ENCODE results near the gene B3GNT2. TPM values are rescaled to one million over a fixed set of nuclear protein-coding genes. Genes with fewer than 3 reads are reported as not detected.
"Not testable (repeated sequence)": the region's sequence is repeated elsewhere in the genome, so short reads cannot be mapped to it uniquely, and the experiment has no call there.

B3GNT2 gene
- total and polyA plus RNA-seq, 2 donors from 2014 or later = 17.5 to 35.0 TPM

DNA sequence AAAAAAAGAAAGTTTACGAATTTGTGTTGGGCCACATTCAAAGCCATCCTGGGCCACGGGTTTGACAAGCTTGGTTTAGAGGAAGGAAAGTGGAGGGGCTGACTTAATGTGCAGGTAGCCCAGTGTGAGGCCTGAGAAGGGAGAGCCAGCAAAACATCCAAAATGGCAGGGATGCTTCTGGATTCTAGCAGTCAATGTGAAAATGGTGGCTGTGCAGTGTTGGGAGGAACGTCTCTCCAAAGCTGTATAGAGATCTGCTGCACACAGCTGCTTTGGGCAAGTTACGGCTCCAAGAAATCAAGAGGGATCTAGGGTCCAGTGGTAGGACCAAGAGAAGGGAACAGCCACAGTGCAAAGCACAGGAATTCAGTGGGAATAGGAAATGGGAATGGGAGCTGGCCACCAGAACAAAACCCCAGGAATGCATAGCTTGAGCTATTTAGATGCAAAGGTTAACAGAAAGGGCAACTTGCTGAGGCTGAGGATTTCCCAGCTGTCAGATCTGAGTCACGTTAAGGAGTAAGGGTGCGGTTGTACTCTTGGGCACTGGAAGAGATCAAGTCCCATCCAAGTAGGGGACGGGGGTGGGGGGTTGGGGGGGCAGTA, 70.6 kb downstream of the B3GNT2 start:
- Histone ChIP-seq H3K9ac (ENCODE audit: low read length in 3 of 3) (no peak overlapping the region), H3K9me3 (ENCODE audit: control insufficient read depth in 2 of 3, insufficient read depth in 1 of 3, low read length in 3 of 3) (no peaks in the 10 kb centered on the region), H3K4me3 (ENCODE audit: low read length in 3 of 3) (no peak overlapping the region), H3K4me1 (ENCODE audit: control insufficient read depth in 2 of 3, insufficient read depth in 2 of 3, low read depth in 1 of 3, low read length in 3 of 3) (no peaks in the 10 kb centered on the region), H3K27ac (ENCODE audit: low read depth in 2 of 2, low read length in 2 of 2) (no peak overlapping the region), H3K36me3 (ENCODE audit: control insufficient read depth in 2 of 3, insufficient read depth in 3 of 3, low read length in 3 of 3) (no peaks in the 10 kb centered on the region), H3K27me3 (ENCODE audit: control insufficient read depth, insufficient read depth, low read length) (no peaks in the 10 kb centered on the region)
- TF ChIP-seq, protein P1, sequence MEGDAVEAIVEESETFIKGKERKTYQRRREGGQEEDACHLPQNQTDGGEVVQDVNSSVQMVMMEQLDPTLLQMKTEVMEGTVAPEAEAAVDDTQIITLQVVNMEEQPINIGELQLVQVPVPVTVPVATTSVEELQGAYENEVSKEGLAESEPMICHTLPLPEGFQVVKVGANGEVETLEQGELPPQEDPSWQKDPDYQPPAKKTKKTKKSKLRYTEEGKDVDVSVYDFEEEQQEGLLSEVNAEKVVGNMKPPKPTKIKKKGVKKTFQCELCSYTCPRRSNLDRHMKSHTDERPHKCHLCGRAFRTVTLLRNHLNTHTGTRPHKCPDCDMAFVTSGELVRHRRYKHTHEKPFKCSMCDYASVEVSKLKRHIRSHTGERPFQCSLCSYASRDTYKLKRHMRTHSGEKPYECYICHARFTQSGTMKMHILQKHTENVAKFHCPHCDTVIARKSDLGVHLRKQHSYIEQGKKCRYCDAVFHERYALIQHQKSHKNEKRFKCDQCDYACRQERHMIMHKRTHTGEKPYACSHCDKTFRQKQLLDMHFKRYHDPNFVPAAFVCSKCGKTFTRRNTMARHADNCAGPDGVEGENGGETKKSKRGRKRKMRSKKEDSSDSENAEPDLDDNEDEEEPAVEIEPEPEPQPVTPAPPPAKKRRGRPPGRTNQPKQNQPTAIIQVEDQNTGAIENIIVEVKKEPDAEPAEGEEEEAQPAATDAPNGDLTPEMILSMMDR (IDR thresholded peaks at IDR 0.05; ENCODE audit: borderline replicate concordance, extremely low read depth, insufficient read depth) = no peak
- intact Hi-C loops (cut with DNase I) = no loop called here
- FAIRE-seq (no peak), DNase-seq (peak in 2 of 5 donors; percentile 7 to 24)

DNA sequence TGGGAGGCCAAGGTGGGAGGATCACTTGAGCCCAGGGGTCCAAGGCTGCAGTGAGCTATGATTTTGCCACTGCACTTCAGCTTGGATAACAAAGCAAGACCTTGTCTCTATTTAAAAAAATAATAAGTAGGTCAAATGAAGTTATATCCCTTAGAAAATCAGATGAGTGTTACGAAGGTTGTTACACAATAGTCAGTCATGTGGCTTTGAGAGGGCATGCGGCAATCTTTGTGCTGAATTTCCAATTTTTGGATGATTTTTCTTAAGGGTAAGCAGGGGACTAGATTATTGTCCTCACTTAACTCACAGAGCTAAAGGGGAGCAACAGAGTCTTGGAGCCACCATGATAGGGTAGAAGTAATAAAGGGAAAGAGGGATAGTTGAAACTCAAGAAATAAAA, 71.8 kb downstream of the B3GNT2 start:
- no peak for FAIRE-seq
- no peak for DNase-seq
- Histone ChIP-seq H3K27ac (ENCODE audit: low read depth in 2 of 2, low read length in 2 of 2) (no peak overlapping the region), H3K9ac (ENCODE audit: low read length in 3 of 3) (no peak overlapping the region), H3K36me3 (ENCODE audit: control insufficient read depth in 2 of 3, insufficient read depth in 3 of 3, low read length in 3 of 3) (no peaks in the 10 kb centered on the region), H3K27me3 (ENCODE audit: control insufficient read depth, insufficient read depth, low read length) (no peaks in the 10 kb centered on the region), H3K4me3 (ENCODE audit: low read length in 3 of 3) (no peak overlapping the region), H3K9me3 (ENCODE audit: control insufficient read depth in 2 of 3, insufficient read depth in 1 of 3, low read length in 3 of 3) (no peaks in the 10 kb centered on the region), H3K4me1 (ENCODE audit: control insufficient read depth in 2 of 3, insufficient read depth in 2 of 3, low read depth in 1 of 3, low read length in 3 of 3) (no peaks in the 10 kb centered on the region)
- TF ChIP-seq, protein P1 (IDR thresholded peaks at IDR 0.05; ENCODE audit: borderline replicate concordance, extremely low read depth, insufficient read depth) = no peak
- intact Hi-C loops (cut with DNase I) = no loop called here

DNA sequence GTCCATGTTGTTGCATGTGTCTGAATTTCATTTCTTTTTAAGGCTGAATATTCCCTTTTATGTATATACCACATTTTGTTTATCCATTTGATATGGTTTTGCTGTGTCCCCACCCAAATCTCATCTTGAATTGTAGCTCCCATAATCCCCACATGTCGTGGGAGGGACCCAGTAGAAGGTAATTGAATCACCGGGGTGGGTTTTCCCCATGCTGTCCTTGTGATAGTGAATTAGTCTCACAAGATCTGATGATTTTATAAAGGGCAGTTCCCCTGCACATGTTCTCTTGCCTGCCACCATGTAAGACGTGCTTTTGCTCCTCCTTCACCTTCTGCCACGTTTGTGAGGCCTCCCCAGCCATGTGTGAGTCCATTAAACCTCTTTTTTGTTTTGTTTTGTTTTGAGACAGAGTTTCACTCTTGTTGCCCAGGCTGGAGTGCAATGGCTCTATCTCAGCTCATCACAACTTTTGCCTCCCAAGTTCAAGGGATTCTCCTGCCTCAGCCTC, 72.8 kb downstream of the B3GNT2 start:
- H3K4me1 ChIP-seq (ENCODE audit: control insufficient read depth in 2 of 3, insufficient read depth in 2 of 3, low read depth in 1 of 3, low read length in 3 of 3); H3K27ac ChIP-seq (ENCODE audit: low read depth in 2 of 2, low read length in 2 of 2); H3K9me3 ChIP-seq (ENCODE audit: control insufficient read depth in 2 of 3, insufficient read depth in 1 of 3, low read length in 3 of 3); H3K9ac ChIP-seq (ENCODE audit: low read length in 3 of 3); FAIRE-seq; intact Hi-C loops (cut with DNase I); H3K36me3 ChIP-seq (ENCODE audit: control insufficient read depth in 2 of 3, insufficient read depth in 3 of 3, low read length in 3 of 3); H3K27me3 ChIP-seq (ENCODE audit: control insufficient read depth, insufficient read depth, low read length); H3K4me3 ChIP-seq (ENCODE audit: low read length in 3 of 3); DNase-seq: not testable (repeated sequence)

DNA sequence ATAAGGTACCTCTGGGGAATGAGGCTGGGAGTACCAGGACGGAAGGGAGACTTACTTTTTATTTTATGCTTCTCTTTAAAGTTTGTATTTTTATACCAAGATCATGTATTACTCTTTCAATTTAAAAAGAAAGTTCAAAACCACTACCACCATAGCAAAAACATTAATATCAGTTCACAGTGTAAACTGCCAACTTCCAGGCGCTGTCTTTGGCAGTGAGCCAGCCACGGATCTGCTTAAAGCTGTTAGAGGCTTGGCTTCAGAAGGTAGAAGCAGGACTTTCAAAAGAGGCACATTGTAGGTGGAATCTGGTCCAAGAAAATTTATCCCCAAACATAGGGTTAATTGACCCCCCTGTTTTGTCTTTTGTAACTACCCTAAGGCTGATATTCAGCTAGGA, 74.8 kb downstream of the B3GNT2 start:
- Histone ChIP-seq H3K4me3 (ENCODE audit: low read length in 3 of 3) (no peak overlapping the region), H3K4me1 (ENCODE audit: control insufficient read depth in 2 of 3, insufficient read depth in 2 of 3, low read depth in 1 of 3, low read length in 3 of 3) (no peaks in the 10 kb centered on the region), H3K36me3 (ENCODE audit: control insufficient read depth in 2 of 3, insufficient read depth in 3 of 3, low read length in 3 of 3) (no peaks in the 10 kb centered on the region), H3K27ac (ENCODE audit: low read depth in 2 of 2, low read length in 2 of 2) (no peak overlapping the region), H3K9ac (ENCODE audit: low read length in 3 of 3) (no peak overlapping the region), H3K9me3 (ENCODE audit: control insufficient read depth in 2 of 3, insufficient read depth in 1 of 3, low read length in 3 of 3) (no peaks in the 10 kb centered on the region), H3K27me3 (ENCODE audit: control insufficient read depth, insufficient read depth, low read length) (no peaks in the 10 kb centered on the region)
- DNase-seq (peak in 3 of 5 donors; percentile 20 to 83 (median 57)), FAIRE-seq (no peak)
- intact Hi-C loops (cut with DNase I) = no loop called here
- TF ChIP-seq, protein P1 (IDR thresholded peaks at IDR 0.05; ENCODE audit: borderline replicate concordance, extremely low read depth, insufficient read depth) = no peak

Small RNAs within 50 kb of the gene (microRNA-seq; reads per million reads assigned to microRNA genes)
- gene MIR5192 = not detected

Data from kidney (tissue), 14 donors.